Activated CD8-positive, alpha-beta memory T cell treated with anti-CD3 and anti-CD28 coated beads, Interleukin-2, amount 50 U/mL, for 4 hours (primary cell): ENCODE measurements around the gene SPTBN4.
"Not testable (repeated sequence)": the region's sequence is repeated elsewhere in the genome, so short reads cannot be mapped to it uniquely, and the experiment has no call there.

ENCODE experiments used
- DNase-seq: peaks from one replicate; pipeline ENCODE4 v3.0.0-alpha.2; 2020

Gene SPTBN4

DNA sequence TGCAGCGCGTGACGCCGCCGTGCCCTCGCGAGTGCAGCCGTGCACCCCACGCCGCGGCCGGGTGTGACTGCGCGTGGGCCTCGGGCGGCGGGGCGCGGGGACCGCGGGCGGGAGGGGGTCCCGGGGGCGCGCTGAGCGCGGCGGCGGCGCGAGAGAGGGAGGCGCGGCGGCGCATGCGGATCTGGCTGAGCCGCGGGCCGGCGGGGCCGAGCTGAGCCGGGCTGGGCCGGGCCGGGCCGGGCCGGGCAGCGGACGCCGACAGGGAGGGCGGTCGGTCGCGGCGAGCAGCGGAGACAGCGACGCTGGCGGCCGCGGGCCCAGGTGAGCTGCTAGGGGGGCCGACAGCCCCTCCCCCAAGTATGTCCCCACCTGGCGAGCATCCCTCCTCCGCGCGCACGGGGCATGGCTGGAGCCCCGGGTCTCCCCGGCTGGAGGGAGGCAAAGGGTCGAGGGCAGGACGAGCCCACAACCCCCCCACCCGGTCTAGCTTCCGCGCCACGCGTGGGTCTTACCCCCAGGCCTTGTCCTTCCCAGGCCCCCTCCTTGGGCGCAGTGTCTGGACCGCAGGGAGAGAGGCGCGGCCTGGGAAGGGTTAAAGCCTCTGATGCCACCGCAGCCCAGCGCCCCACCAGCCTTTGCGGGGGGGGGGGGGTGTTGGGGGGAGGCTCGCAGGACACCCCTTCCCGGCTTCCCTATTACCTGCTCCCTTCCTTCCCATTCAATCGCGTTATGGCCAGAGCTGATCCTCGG is at the start of gene SPTBN4:
Gene SPTBN4 (plus strand): TSS at position 17 of the 750 bp plus-strand sequence. CDS start 5,621 bp downstream, outside the sequence.
- DNase-seq: peak; percentile 32

- DNase-seq: no peak
Observed at GRCh38 chr19:40417643-40417981, 49.2 kb upstream of the SPTBN4 start.

- DNase-seq: no peak
Observed at GRCh38 chr19:40418040-40418439, 48.8 kb upstream of the SPTBN4 start.

GRCh38 chr19:40419066-40419612 is 47.7 kb upstream of the SPTBN4 start:
- DNase-seq: no peak

DNA sequence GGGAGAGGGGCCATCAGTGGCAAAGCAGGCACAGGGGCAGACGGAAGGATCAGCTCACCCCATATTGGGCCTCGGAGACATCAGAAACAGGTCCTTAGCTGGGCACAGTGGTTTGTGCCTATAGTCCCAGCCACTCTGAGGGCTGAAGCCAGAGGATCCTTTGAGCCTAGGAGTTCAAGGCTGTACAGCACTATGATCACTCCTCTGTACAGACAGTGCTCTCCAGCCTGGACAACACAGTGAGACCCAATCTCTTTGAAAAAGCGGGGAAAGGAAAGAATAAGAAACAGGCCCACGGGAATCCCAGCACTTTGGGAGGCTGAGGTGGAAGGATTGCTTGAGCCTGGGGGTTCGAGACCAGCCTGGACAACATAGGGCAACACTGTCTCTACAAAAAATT is 47.0 kb upstream of the SPTBN4 start:
- no peak for DNase-seq

DNA sequence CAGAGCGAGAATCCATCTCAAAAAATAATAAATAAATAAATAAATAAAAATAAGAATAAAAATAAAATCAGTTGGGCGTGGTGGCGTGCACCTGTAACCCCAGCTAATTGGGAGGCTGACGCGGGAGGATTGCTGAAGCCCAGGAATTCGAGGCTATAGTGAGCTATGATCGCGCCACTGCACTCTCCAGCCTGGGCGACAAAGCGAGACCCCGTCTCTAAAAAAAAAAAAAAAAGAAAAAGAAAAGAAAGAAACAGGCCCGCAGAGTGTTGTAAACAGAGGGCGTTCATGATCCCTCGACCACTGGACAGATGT is 46.4 kb upstream of the SPTBN4 start:
- no peak for DNase-seq

DNA sequence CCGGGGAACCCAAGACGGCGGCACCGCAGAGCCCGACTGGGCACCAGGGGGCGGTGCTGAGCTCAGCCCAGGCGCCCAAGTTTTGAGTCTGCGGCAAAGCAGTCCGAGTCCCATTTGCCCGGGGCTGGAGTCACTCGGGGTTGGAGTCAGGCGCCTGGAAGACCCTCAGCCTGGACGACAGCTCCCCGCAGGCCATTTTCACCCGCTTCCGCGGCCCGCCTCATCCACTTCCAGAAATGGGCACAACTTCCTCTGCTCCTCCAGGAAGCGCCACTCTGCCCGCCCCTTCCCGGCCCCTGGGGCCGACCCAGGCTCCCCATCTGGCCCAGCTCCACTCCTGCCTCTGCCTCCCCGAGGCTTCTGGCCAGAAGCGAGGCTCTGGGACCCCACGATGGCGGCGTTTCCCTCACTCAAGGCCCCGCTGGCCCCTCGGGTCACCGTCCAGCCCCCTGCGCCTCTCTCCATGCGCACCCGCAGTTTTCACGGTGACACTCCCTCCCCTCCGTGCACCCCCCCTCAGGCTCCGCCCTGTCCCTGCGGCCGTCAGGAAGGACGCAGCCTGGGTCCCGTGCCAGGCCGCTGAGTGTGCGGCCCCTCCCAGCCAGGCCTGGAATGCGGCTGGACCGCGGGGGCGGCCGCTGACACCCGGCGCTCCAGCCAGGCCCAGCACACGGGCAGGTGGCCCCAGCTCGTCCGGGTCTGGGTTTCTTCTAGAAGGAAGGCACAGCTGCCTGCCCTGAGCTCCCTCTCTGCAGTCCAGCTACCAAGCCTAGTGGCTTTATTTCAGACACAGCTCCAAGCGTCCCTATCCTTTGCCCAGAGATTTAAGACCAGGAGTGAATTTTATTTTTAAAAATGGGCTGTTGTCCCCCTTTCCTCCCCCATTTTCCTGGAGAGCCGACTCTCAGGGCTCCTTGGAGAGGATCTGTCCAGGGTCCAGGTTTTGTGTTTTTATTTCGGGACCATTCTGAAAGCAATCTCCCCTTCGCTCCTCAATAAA is 45.7 kb upstream of the SPTBN4 start:
- peak; percentile 73 for DNase-seq

DNA sequence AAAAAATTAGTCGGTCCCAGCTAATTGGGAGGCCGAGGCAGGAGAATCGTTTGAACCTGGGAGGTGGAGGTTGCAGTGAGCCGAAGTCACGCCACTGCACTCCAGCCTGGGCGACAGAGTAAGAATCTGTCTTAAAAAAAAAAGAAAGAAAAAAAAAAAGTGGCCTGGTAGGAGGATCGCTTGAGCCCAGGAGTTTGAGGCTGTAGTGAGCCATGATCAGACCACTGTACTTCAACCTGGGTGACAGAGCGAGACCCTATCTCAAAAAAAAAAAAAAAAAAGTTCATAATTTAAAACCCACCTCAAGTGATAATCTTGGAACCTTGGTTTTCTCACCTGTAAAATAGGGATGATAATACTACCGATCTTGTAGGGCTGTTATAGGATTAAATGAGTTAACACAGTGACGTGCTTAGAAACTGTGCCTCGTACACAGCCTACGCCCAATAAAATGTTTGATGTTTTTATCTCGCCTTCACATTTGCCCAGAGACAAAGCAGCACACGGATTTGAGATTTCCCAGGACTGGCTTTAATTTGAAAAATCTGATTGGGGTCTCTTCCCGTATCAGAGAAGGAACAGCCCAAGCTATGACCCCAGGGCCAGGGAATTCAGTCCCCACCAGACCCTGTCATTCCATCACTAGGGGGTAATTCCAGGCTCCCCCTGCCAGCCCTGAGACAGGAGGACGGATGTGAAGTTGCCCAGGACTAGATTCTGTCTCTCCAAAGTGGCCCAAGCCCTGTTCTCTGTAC is 44.6 kb upstream of the SPTBN4 start:
- DNase-seq: no peak

- DNase-seq: no peak
Observed at GRCh38 chr19:40422748-40423566, 43.8 kb upstream of the SPTBN4 start.

DNA sequence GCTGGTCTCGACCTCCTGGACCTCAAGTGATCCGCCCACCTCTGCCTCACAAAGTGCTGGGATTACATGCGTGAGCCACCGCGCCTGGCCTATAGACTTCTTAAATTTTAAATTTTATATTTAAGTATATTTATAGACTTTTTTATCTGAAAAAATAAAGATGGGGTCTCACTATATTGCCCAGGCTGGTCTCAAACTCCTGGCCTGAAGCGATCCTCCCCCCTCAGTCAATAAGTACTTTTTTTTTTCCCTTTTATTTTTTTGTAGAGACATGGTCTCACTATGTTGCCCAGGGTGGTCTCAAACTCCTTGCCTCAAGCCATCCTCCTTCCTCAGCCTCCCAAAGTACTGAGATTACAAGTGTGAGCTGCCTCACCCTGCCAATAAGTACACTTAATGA is 42.9 kb upstream of the SPTBN4 start:
- DNase-seq: no peak

GRCh38 chr19:40424637-40425449 is 42.0 kb upstream of the SPTBN4 start:
- no peak for DNase-seq

DNA sequence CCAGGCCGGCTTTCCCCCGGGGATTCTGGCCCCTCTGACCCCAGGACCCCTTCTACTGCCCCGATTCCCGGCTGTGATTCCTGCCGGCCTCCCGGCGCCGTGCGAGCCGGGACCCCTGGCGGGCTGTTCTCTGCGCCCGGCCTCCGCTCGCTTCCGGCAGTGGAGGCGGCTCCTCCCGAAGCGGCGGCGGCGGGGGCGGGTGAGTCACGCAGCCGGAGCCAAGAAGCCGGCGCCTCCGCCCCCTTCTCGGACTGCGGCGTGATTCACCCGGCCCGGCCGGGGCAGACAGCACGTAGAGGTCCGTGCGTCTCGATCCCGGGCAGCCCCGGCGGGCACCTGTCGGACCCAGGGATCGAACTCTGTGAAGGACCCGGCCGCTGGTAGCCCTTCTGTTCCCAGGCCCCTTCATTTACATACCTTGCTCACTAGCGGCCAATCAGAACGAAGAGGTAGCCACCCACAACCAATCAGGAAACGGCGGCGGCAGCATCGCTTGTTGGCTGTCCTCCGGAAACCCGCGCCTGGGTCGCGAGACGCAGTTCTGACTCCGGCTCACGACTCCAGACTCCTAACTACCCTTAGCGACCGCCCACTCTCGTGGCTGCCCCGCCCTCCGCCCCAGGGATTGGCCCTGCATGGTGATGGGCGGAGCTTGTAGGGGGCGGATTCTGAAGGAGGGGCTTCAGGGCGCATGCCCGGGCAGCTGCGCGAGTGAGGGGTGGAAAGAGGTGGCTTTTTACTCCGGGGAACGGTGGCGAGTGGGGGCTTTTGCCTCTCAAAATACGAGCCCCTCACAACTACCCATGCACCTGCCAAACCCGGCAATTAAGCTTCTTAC is 41.1 kb upstream of the SPTBN4 start, which contains the start of gene SERTAD1:
Gene SERTAD1 (minus strand): TSS at position 543 of the 838 bp plus-strand sequence. CDS start 2,446 bp downstream, outside the sequence.
- DNase-seq: peak; percentile 100

DNA sequence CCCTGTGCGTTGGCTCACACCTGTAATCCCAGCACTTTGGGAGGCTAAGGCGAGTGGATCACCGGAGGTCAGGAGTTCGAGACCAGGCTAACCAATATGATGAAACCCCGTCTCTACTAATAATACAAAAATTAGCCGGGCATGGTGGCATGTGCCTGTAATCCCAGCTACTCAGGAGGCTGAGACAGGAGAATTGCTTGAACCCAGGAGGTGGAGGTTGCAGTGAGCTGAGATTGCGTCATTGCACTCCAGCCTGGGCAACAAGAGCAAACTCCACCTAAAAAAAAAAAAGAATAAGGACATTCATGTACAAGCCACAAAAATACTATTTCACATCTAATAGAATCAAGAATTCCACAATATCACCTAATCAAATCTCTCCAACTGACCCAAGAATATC is 38.6 kb upstream of the SPTBN4 start:
- not testable (repeated sequence) for DNase-seq

DNA sequence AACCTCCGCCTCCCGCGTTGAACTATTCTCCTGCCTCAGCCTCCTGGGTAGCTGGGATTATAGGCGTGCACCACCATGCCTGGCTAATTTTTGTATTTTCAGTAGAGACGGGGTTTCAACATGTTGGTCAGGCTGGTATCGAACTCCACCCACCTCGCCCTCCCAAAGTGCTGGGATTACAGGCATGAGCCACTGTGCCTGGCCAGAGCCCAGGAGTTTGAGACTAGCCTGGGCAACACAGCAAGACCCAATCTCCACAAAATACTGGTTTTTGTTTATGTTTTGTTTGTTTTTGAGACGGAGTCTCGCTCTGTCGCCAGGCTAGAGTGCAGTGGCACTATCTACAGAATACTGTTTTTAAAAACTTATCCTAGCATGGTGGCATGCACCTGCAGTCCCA is 36.6 kb upstream of the SPTBN4 start:
- DNase-seq: not testable (repeated sequence)

DNA sequence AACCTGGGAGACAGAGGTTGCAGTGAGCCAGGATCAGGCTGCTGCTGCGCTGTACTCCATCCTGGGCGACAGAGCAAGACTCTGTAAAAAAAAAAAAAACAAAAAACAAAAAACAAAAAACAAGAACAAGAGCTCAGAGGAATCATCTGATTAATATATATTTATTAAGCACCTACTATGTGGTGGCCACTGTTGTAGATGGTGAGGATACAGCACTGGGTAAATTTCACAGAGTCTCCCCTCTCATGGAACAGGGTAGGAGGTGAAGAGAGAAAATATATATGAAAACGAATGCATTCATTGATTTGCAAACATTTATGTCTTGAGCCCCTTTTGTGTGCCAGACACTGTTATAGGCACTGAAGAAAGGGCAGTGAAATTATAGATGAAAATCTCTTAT is 35.1 kb upstream of the SPTBN4 start:
- DNase-seq: no peak

DNA sequence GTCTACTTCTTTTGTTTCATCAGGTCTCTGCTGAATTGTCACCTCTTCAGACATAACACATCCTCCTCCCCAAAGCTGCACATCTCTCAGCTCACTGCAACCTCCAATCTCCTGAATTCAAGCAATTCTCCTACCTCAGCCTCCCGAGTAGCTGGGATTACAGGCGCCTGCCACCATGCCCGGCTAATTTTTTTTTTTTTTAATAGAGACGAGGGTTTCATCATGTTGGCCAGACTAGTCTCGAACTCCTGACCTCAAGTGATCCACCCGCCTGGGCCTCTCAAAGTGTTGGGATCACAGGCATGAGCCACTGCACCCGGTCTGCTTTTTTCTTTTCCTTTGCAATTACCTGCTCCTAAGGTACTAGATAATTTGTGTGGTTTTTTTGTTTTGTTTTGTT is 34.0 kb upstream of the SPTBN4 start:
- not testable (repeated sequence) for DNase-seq

GRCh38 chr19:40433391-40434216 is 33.2 kb upstream of the SPTBN4 start:
- peak; percentile 46 for DNase-seq

DNA sequence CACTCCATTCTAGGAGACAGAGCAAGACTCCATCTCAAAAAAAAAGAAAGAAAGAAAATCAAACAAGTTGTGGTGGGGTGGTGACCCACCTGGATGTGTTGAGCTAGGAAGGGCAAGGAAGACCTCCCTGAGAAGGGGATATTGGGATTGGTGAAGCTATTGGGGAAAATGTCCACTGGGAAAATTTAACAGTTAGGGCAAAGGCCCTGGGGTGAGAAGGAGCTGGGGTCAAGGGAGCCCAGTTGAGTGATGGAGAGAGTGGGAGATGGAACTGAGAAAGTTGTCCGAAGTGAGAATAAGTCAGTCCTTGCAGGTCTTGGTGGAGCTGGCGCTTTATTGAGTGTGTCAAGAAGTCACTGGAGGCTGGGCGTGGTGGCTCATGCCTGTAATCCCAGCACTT is 28.5 kb upstream of the SPTBN4 start:
- DNase-seq: no peak

GRCh38 chr19:40441719-40442253 is 25.0 kb upstream of the SPTBN4 start:
- DNase-seq: no peak
